Liver (tissue), 3 donors: ENCODE data around the gene VARS1.

Source experiments
- ATF3 ChIP-seq: IDR thresholded peaks from 2 replicates; pipeline ENCODE4 v1.6.1; 2016; ENCODE audit warnings: antibody characterized with exemption
- CTCF ChIP-seq: fragments of 150-350 bp; IDR thresholded peaks from 2 replicates; pipeline ENCODE4 v1.5.1; 2017; ENCODE audit warnings: improper control_type of control experiment, low read depth, low read length; ENCODE audit not compliant: missing input control
- SP1 ChIP-seq: IDR thresholded peaks from 2 replicates; pipeline ENCODE4 v1.6.1; 2018; ENCODE audit warnings: antibody characterized with exemption, mild to moderate bottlenecking
- TAF1 ChIP-seq: conservative IDR thresholded peaks from 2 replicates; pipeline ENCODE4 v1.6.1; 2016; ENCODE audit warnings: antibody characterized with exemption, mild to moderate bottlenecking
- YY1 ChIP-seq: IDR thresholded peaks from 2 replicates; pipeline ENCODE4 v1.6.1; 2016; ENCODE audit warnings: antibody characterized with exemption, mild to moderate bottlenecking
- ZBTB33 ChIP-seq: IDR thresholded peaks from 2 replicates; pipeline ENCODE4 v1.6.1; 2016; ENCODE audit warnings: antibody characterized with exemption
- donor health status: healthy.
- donor health status: healthy.

GRCh38 chr6:31785475-31785874, 10.1 kb downstream of the VARS1 start:
- TF ChIP-seq CTCF (no peak), YY1 (no peak), ZBTB33 (no peak), SP1 (no peak), ATF3 (no peak), TAF1 (no peak)
